Testis (tissue), 3 donors: Measurements from ENCODE around the gene PLPPR2. TPM values are rescaled to one million over a fixed set of nuclear protein-coding genes. Genes with fewer than 3 reads are reported as not detected.
"Not testable (repeated sequence)": the region's sequence is repeated elsewhere in the genome, so short reads cannot be mapped to it uniquely, and the experiment has no call there.

Experiments
- DNase-seq: peaks from one replicate; pipeline ENCODE4 v3.0.0-alpha.2; 2019
- H3K27ac ChIP-seq, 2 donors: fragments of 200-600 bp; sonication (generic); one replicate each; pipeline ENCODE4 v1.5.1; 2019
- H3K27me3 ChIP-seq: fragments of 200-600 bp; sonication (generic); one replicate; pipeline ENCODE4 v1.5.1; 2019
- H3K36me3 ChIP-seq: fragments of 200-600 bp; sonication (generic); one replicate; pipeline ENCODE4 v1.5.1; 2017; ENCODE audit warnings: low read depth; ENCODE audit errors: missing control alignments
- H3K4me1 ChIP-seq: fragments of 200-600 bp; sonication (generic); one replicate; pipeline ENCODE4 v1.5.1; 2019
- H3K4me3 ChIP-seq, 2 donors: fragments of 200-600 bp; sonication (generic); one replicate each; pipeline ENCODE4 v1.5.1; 2017 to 2019
- H3K9me3 ChIP-seq: fragments of 200-600 bp; sonication (generic); one replicate; pipeline ENCODE4 v1.5.1; 2017
- CTCF ChIP-seq, 3 experiments: fragments of 450-650 bp in 2 of 3; fragments of 200-600 bp in 1 of 3; sonication (generic) in 1 of 3; IDR thresholded peaks; one replicate each; pipeline ENCODE4 v1.5.1; 2016 to 2019; ENCODE audit warnings: antibody characterized with exemption in 3 of 3, mild to moderate bottlenecking in 2 of 3, moderate library complexity in 1 of 3
- POLR2A ChIP-seq: fragments of 450-650 bp; IDR thresholded peaks from one replicate; pipeline ENCODE4 v1.6.1; 2017; ENCODE audit warnings: antibody characterized with exemption, mild to moderate bottlenecking, moderate library complexity
- WGBS, 2 donors: methylation state at CpG; one replicate each; pipeline ENCODE4 v1.1.5; 2018; 5-methylcytosine and 5-hydroxymethylcytosine counted together
- intact Hi-C: fragments of 100-400 bp; cut with DNase I; formaldehyde crosslinking; loops from one replicate; pipeline ENCODE4 v1.15.1; 2023; ENCODE audit warnings: low total_unique reads
- polyA plus RNA-seq: library from polyadenylated mRNA; stranded (reverse); fragments of 350-450 nt; fragmentation: Illumina TruSeq; extraction: RNeasy Lipid Tissue Mini Kit (QIAGEN cat#74804); gene quantifications from one replicate; pipeline ENCODE4 v1.2.3, GENCODE V29; 2014; ENCODE audit warnings: low read depth, low replicate concordance; ENCODE audit not compliant: insufficient read depth
- total RNA-seq, 2 donors: library from RNA; depleted of rRNA; stranded (reverse); fragments of >200 nt; gene quantifications; one replicate each; pipeline ENCODE4 v1.2.3, GENCODE V29; 2016

The PLPPR2 gene
- total and polyA plus RNA-seq, 3 donors from 2014 or later: 20.3 to 28.9 (median 27.1) TPM

- Histone ChIP-seq H3K4me1 (peaks cover 13% of the 10 kb centered on the region), H3K9me3 (no peaks in the 10 kb centered on the region), H3K36me3 (no peaks in the 10 kb centered on the region), H3K27ac (peak within 1 kb of the TSS; percentile 52 to 76), H3K27me3 (no peaks in the 10 kb centered on the region), H3K4me3 (peak within 1 kb of the TSS; percentile 61 to 65)
- no peak for TF ChIP-seq CTCF (IDR thresholded peaks at IDR 0.05)
- no peak for TF ChIP-seq POLR2A
- peak; percentile 91 for DNase-seq
- intact Hi-C loops: no loop called here
- 6 to 9% methylated on average over 32 to 53 of the region's 53 CpGs for WGBS, 2 donors
Observed at GRCh38 chr19:11339254-11340098, 15.8 kb upstream of the PLPPR2 start, which contains the start of gene RAB3D. RAB3D (minus strand) TSS chr19:11339657; CDS start chr19:11337399, 2,258 bp downstream.

- not testable (repeated sequence) for H3K27ac ChIP-seq
- peaks cover 17% of the 10 kb centered on the region for H3K4me1 ChIP-seq
Observed at GRCh38 chr19:11340099-11340467, 15.1 kb upstream of the PLPPR2 start.

GRCh38 chr19:11342429-11342828, 12.8 kb upstream of the PLPPR2 start:
- WGBS, 2 donors: 93 to 98% methylated on average over 3 of the region's 3 CpGs
- no peak for DNase-seq
- intact Hi-C loops: no loop called here
- TF ChIP-seq CTCF (IDR thresholded peaks at IDR 0.05) (no peak), POLR2A (no peak)
- Histone ChIP-seq H3K27me3 (no peaks in the 10 kb centered on the region), H3K9me3 (no peaks in the 10 kb centered on the region), H3K4me3 (no peak overlapping the region), H3K36me3 (no peaks in the 10 kb centered on the region), H3K27ac (no peak overlapping the region), H3K4me1 (peaks cover 23% of the 10 kb centered on the region)

More at GRCh38 chr19:11340099-11340467, 15.1 kb upstream of the PLPPR2 start:
- WGBS, 2 donors: 68 to 82% methylated on average over 8 of the region's 8 CpGs
- DNase-seq, intact Hi-C loops, H3K27me3 ChIP-seq, H3K36me3 ChIP-seq, H3K9me3 ChIP-seq: not testable (repeated sequence)
- H3K4me3 ChIP-seq: peak overlapping the region in 1 of 2 donors; percentile 65

- Histone ChIP-seq H3K4me1 (peaks cover 9% of the 10 kb centered on the region), H3K4me3 (peak overlapping the region; percentile 61 to 68), H3K27me3 (no peaks in the 10 kb centered on the region), H3K9me3 (no peaks in the 10 kb centered on the region), H3K36me3 (no peaks in the 10 kb centered on the region), H3K27ac (peak overlapping the region in 1 of 2 donors; percentile 57)
- intact Hi-C loops: no loop called here
- DNase-seq: no peak
- 40 to 41% methylated on average over 13 to 15 of the region's 15 CpGs for WGBS, 2 donors
- TF ChIP-seq CTCF (IDR thresholded peaks at IDR 0.05) (no peak), POLR2A (no peak)
Observed at GRCh38 chr19:11345122-11345803, 10.0 kb upstream of the PLPPR2 start.
